ENCODE data around the gene CTPS1.

DNA sequence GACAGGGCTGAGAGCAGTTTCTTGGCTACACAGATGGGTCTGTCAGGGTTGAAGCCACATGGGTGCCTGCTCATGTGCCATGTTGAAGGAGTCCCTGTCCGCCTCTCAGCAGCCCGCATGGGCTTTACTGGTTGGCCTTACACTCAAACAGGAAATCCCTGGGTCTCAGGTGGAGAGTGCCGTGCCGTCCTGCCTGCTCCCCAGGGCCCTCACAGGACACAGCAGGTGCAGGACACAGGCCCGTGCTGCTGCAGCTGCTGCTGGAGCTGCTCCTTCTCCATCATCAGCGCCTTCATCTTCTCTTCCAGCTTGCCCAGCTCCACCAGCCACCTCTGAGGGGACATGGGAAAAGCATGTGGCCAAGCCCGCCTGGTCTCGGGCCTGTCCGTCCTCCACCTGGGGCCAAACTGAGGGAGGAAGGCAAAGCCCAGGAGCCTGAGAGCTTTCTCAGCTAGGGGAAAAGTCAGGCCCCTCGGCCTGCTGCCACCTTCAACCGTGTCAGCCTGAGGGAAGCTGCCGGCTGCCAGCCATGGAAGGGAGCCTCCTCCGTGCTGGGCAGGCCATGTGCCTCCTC lies 36.5 kb downstream of the CTPS1 start:
- TF ChIP-seq, protein P1, sequence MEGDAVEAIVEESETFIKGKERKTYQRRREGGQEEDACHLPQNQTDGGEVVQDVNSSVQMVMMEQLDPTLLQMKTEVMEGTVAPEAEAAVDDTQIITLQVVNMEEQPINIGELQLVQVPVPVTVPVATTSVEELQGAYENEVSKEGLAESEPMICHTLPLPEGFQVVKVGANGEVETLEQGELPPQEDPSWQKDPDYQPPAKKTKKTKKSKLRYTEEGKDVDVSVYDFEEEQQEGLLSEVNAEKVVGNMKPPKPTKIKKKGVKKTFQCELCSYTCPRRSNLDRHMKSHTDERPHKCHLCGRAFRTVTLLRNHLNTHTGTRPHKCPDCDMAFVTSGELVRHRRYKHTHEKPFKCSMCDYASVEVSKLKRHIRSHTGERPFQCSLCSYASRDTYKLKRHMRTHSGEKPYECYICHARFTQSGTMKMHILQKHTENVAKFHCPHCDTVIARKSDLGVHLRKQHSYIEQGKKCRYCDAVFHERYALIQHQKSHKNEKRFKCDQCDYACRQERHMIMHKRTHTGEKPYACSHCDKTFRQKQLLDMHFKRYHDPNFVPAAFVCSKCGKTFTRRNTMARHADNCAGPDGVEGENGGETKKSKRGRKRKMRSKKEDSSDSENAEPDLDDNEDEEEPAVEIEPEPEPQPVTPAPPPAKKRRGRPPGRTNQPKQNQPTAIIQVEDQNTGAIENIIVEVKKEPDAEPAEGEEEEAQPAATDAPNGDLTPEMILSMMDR (IDR thresholded peaks at IDR 0.05), result no peak
- TF ChIP-seq POLR2A (IDR thresholded peaks at IDR 0.05), result no peak

Measured in uterus (tissue), 2 donors.